Right renal cortex interstitium (tissue), 3 donors: ENCODE data around the gene STK11. TPM values are rescaled to one million over a fixed set of nuclear protein-coding genes. Genes with fewer than 3 reads are reported as not detected.

Experiments used
- polyA plus RNA-seq, 3 donors: library from polyadenylated mRNA; unstranded; fragments of 120-200 nt; gene quantifications; one replicate each; pipeline ENCODE4 v1.2.1, GENCODE V29; 2013; ENCODE audit not compliant: insufficient read length in 3 of 3

Gene STK11
- polyA plus RNA-seq, 3 donors, result 55.4 to 60.2 (median 60.1) TPM

Other genes with a start within 250 kb of the STK11 start
- 10 to 100 TPM; 31.1 to 34.6 (median 34.3) TPM for gene WDR18, start 221.4 kb upstream of the STK11 start, polyA plus RNA-seq
- gene GRIN3B, start 205.4 kb upstream of the STK11 start, polyA plus RNA-seq, result under 1 TPM; 0.37 to 0.38 (median 0.37) TPM
- 100 to 1,000 TPM in 1 of 3 donors, 10 to 100 TPM in 2; 86.9 to 103 (median 93.5) TPM for gene TMEM259, start 184.7 kb upstream of the STK11 start, polyA plus RNA-seq
- not detected for gene RNU6-2, start 184.3 kb upstream of the STK11 start, polyA plus RNA-seq
- gene CNN2, start 179.2 kb upstream of the STK11 start, polyA plus RNA-seq, result 100 to 1,000 TPM; 151 to 175 (median 158) TPM
- gene ABCA7, start 165.7 kb upstream of the STK11 start, polyA plus RNA-seq, result 1 to 10 TPM; 6.1 to 6.6 (median 6.5) TPM
- 10 to 100 TPM in 1 of 3 donors, 1 to 10 TPM in 2; 7.2 to 10.6 (median 9.1) TPM for gene ARHGAP45, start 138.6 kb upstream of the STK11 start, polyA plus RNA-seq
- gene POLR2E, start 110.4 kb upstream of the STK11 start, polyA plus RNA-seq, result 100 to 1,000 TPM; 128 to 161 (median 143) TPM
- gene GPX4, start 101.8 kb upstream of the STK11 start, polyA plus RNA-seq, result 100 to 1,000 TPM; 211 to 268 (median 248) TPM
- gene SBNO2, start 31.5 kb upstream of the STK11 start, polyA plus RNA-seq, result 10 to 100 TPM; 13.4 to 15.6 (median 14.6) TPM
- gene CBARP, start 32.2 kb downstream of the STK11 start, polyA plus RNA-seq, result 1 to 10 TPM in 1 of 3 donors, under 1 TPM in 2; 0.78 to 1.8 (median 0.90) TPM
- 10 to 100 TPM; 65.9 to 89.4 (median 78.9) TPM for gene ATP5F1D, start 36.0 kb downstream of the STK11 start, polyA plus RNA-seq
- 10 to 100 TPM; 38.0 to 41.7 (median 39.3) TPM for gene MIDN, start 42.8 kb downstream of the STK11 start, polyA plus RNA-seq
- gene CIRBP, start 63.6 kb downstream of the STK11 start, polyA plus RNA-seq, result 100 to 1,000 TPM; 737 to 892 (median 800) TPM
- 10 to 100 TPM; 12.7 to 17.3 (median 14.5) TPM for gene FAM174C, start 69.8 kb downstream of the STK11 start, polyA plus RNA-seq
- 1 to 10 TPM; 1.3 to 2.1 (median 1.3) TPM for gene EFNA2, start 80.1 kb downstream of the STK11 start, polyA plus RNA-seq
- gene NDUFS7, start 178.1 kb downstream of the STK11 start, polyA plus RNA-seq, result 10 to 100 TPM; 40.1 to 50.2 (median 42.7) TPM
- 10 to 100 TPM; 22.2 to 25.9 (median 25.8) TPM for gene GAMT, start 195.8 kb downstream of the STK11 start, polyA plus RNA-seq
- 10 to 100 TPM; 69.2 to 70.7 (median 69.7) TPM for gene DAZAP1, start 201.8 kb downstream of the STK11 start, polyA plus RNA-seq
- gene RPS15, start 232.6 kb downstream of the STK11 start, polyA plus RNA-seq, result 100 to 1,000 TPM; 540 to 667 (median 584) TPM
- 1 to 10 TPM in 2 of 3 donors, under 1 TPM in 1; 0.86 to 1.1 (median 1.0) TPM for gene APC2, start 244.3 kb downstream of the STK11 start, polyA plus RNA-seq